Neural progenitor cell (in vitro differentiated cells): Measurements from ENCODE around the gene C15orf62. TPM values are rescaled to one million over a fixed set of nuclear protein-coding genes. Genes with fewer than 3 reads are reported as not detected.

Source experiments
- DNase-seq: peaks from one replicate; pipeline ENCODE4 v3.0.0-alpha.2; 2016; ENCODE audit warnings: low spot score
- H2AFZ ChIP-seq: fragments of 200-600 bp; sonication (generic); replicated peaks from 2 replicates; pipeline ENCODE4 v1.6.1; 2016; ENCODE audit warnings: antibody characterized with exemption
- H3F3A ChIP-seq: fragments of 200-600 bp; sonication (generic); 2 replicates; pipeline ENCODE4 v1.6.1; 2016; ENCODE audit warnings: antibody characterized with exemption, low read depth
- H3K27ac ChIP-seq: fragments of 200-600 bp; sonication (generic); 2 replicates; pipeline ENCODE4 v1.5.1; 2016; ENCODE audit warnings: mild to moderate bottlenecking
- H3K27me3 ChIP-seq: fragments of 200-600 bp; sonication (generic); 2 replicates; pipeline ENCODE4 v1.6.1; 2016; ENCODE audit warnings: mild to moderate bottlenecking, moderate library complexity
- H3K36me3 ChIP-seq: fragments of 200-600 bp; sonication (generic); 2 replicates; pipeline ENCODE4 v1.5.1; 2016
- H3K4me1 ChIP-seq: fragments of 200-600 bp; sonication (generic); 2 replicates; pipeline ENCODE4 v1.6.1; 2016; ENCODE audit warnings: mixed run types
- H3K4me2 ChIP-seq: fragments of 200-600 bp; sonication (generic); 2 replicates; pipeline ENCODE4 v1.6.1; 2016
- H3K4me3 ChIP-seq: fragments of 200-600 bp; sonication (generic); 2 replicates; pipeline ENCODE4 v1.5.1; 2016
- H3K79me2 ChIP-seq: fragments of 200-600 bp; sonication (generic); 2 replicates; pipeline ENCODE4 v1.6.1; 2016; ENCODE audit warnings: low read depth
- H3K9ac ChIP-seq: fragments of 200-600 bp; sonication (generic); 2 replicates; pipeline ENCODE4 v1.6.1; 2016
- H3K9me3 ChIP-seq: fragments of 200-600 bp; sonication (generic); 2 replicates; pipeline ENCODE4 v1.5.1; 2016; ENCODE audit warnings: low read depth
- H4K20me1 ChIP-seq: fragments of 200-600 bp; sonication (generic); 2 replicates; pipeline ENCODE4 v1.6.1; 2016; ENCODE audit warnings: low read depth
- H3K27ac Mint-ChIP-seq: 3 replicates; pipeline ENCODE4 v1.8.0; 2021; ENCODE audit warnings: mixed read lengths
- H3K27me3 Mint-ChIP-seq: 2 replicates; pipeline ENCODE4 v1.8.0; 2022; ENCODE audit warnings: low read depth, mild to moderate bottlenecking, inconsistent platforms, moderate library complexity, mixed read lengths; ENCODE audit not compliant: insufficient read depth
- H3K36me3 Mint-ChIP-seq: 3 replicates; pipeline ENCODE4 v1.8.0; 2021; ENCODE audit warnings: mixed read lengths
- H3K4me1 Mint-ChIP-seq: 3 replicates; pipeline ENCODE4 v1.8.0; 2021; ENCODE audit warnings: mixed read lengths
- H3K4me3 Mint-ChIP-seq: 3 replicates; pipeline ENCODE4 v1.8.0; 2021; ENCODE audit warnings: mild to moderate bottlenecking, moderate library complexity, mixed read lengths
- H3K9me3 Mint-ChIP-seq: 3 replicates; pipeline ENCODE4 v1.8.0; 2020; ENCODE audit warnings: mixed read lengths
- CTCF ChIP-seq: fragments of 200-600 bp; sonication (generic); IDR thresholded peaks from 2 replicates; pipeline ENCODE4 v1.5.1; 2017; ENCODE audit warnings: antibody characterized with exemption, mild to moderate bottlenecking
- EZH2 ChIP-seq: fragments of 200-600 bp; sonication (generic); IDR thresholded peaks from 2 replicates; pipeline ENCODE4 v1.6.1; 2017; ENCODE audit warnings: antibody characterized with exemption, mild to moderate bottlenecking, moderate library complexity
- EZH2phosphoT487 ChIP-seq: fragments of 200-600 bp; sonication (generic); IDR thresholded peaks from 2 replicates; pipeline ENCODE4 v1.6.1; 2017; ENCODE audit warnings: antibody characterized with exemption
- total RNA-seq: library from RNA; depleted of rRNA; stranded (reverse); fragments of >200 nt; gene quantifications from 2 replicates; pipeline ENCODE4 v1.2.3, GENCODE V29; 2015; ENCODE audit warnings: low replicate concordance

C15orf62 gene
- total RNA-seq, 1 donor from 2014 or later: not detected

DNA sequence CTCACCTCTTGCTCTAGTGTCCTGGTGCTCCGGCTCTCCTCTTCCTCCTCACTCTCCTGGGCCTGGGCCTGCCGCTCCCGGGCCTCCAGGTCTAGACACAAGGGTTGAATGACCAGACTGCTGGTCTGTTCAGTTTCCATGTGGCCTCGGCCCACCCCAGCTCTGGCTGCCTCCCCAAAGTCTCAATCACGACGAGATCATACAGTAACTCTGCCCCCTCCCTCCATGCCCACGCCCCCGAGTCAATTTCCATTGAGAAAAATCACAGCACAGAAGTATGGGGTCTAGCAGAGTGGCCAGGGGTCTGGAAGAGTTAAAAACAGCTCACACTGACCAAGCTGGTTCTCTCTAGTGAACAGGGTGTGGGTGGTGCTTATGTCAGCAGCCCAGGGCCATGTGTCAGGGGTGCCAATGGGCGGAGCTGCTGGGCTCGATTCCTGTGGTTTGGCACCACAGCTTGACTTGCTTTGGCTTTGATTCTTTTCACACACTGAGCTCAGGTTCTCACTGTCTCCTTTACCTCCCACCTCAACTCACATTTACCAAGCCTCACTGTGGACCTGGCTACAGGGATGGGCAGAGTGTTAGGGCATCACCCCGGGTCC is 6.9 kb downstream of the C15orf62 start:
- Histone ChIP-seq H4K20me1 (no peaks in the 10 kb centered on the region), H3K36me3 (no peaks in the 10 kb centered on the region), H3K27ac (no peak overlapping the region), H3K27me3 (no peaks in the 10 kb centered on the region), H3F3A (no peaks in the 10 kb centered on the region), H3K9ac (no peak overlapping the region), H3K79me2 (no peaks in the 10 kb centered on the region), H2AFZ (no peak overlapping the region), H3K9me3 (no peaks in the 10 kb centered on the region), H3K4me2 (no peak overlapping the region), H3K4me1 (no peaks in the 10 kb centered on the region), H3K4me3 (no peak overlapping the region)
- TF ChIP-seq EZH2 (no peak), EZH2phosphoT487 (no peak), CTCF (no peak)
- H3K4me1 Mint-ChIP-seq: no peaks in the 10 kb centered on the region
- H3K4me3 Mint-ChIP-seq: no peak overlapping the region
- DNase-seq: no peak
- H3K36me3 Mint-ChIP-seq: peaks cover 25% of the 10 kb centered on the region
- peak overlapping the region; percentile 7 for H3K27ac Mint-ChIP-seq
- no peaks in the 10 kb centered on the region for H3K9me3 Mint-ChIP-seq
- H3K27me3 Mint-ChIP-seq: no peaks in the 10 kb centered on the region

- Histone ChIP-seq H3K27me3 (no peaks in the 10 kb centered on the region), H3F3A (peaks cover 3% of the 10 kb centered on the region), H3K4me1 (peaks cover 5% of the 10 kb centered on the region), H3K4me3 (no peak overlapping the region), H2AFZ (no peak overlapping the region), H3K9me3 (no peaks in the 10 kb centered on the region), H4K20me1 (peaks cover 15% of the 10 kb centered on the region), H3K27ac (no peak overlapping the region), H3K79me2 (no peaks in the 10 kb centered on the region), H3K9ac (no peak overlapping the region), H3K36me3 (no peaks in the 10 kb centered on the region), H3K4me2 (no peak overlapping the region)
- TF ChIP-seq EZH2phosphoT487: no peak
- no peak for TF ChIP-seq EZH2
- TF ChIP-seq CTCF: peak; percentile 61
- H3K4me3 Mint-ChIP-seq: no peak overlapping the region
- no peaks in the 10 kb centered on the region for H3K9me3 Mint-ChIP-seq
- no peaks in the 10 kb centered on the region for H3K27me3 Mint-ChIP-seq
- peak; percentile 79 for DNase-seq
- peaks cover 11% of the 10 kb centered on the region for H3K36me3 Mint-ChIP-seq
- H3K27ac Mint-ChIP-seq: no peak overlapping the region
- no peaks in the 10 kb centered on the region for H3K4me1 Mint-ChIP-seq
These were observed 12.9 kb downstream of the C15orf62 start for GRCh38 chr15:40782609-40783227.

DNA sequence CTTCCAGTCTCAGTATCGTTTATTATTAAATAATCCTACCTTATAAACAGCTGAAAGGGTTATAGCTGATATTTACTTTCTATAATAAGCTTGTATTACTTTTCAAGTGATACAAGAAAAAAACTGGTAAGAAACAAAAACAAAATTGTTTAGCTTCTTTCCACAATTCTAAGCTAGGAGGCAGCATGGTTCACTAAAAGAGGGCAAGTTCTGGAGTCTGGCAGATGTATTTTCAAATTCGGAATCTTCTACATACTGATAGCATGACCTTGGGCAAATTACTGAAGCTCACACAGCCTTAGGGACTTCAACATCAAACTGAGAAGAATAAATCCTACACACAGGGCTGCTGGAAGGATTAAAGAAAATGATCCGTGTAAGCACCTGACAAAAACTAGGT is 15.4 kb downstream of the C15orf62 start:
- H3F3A ChIP-seq: peaks cover 9% of the 10 kb centered on the region
- H3K9ac ChIP-seq: no peak overlapping the region
- H3K27me3 ChIP-seq: no peaks in the 10 kb centered on the region
- H2AFZ ChIP-seq: no peak overlapping the region
- no peaks in the 10 kb centered on the region for H3K27me3 Mint-ChIP-seq
- peaks cover 18% of the 10 kb centered on the region for H3K4me1 ChIP-seq
- no peak overlapping the region for H3K4me3 Mint-ChIP-seq
- TF ChIP-seq EZH2: no peak
- TF ChIP-seq EZH2phosphoT487: no peak
- no peak for TF ChIP-seq CTCF
- H3K79me2 ChIP-seq: no peaks in the 10 kb centered on the region
- H4K20me1 ChIP-seq: peaks cover 25% of the 10 kb centered on the region
- H3K9me3 ChIP-seq: no peaks in the 10 kb centered on the region
- peaks cover 8% of the 10 kb centered on the region for H3K4me1 Mint-ChIP-seq
- H3K4me2 ChIP-seq: no peak overlapping the region
- no peak overlapping the region for H3K4me3 ChIP-seq
- no peaks in the 10 kb centered on the region for H3K9me3 Mint-ChIP-seq
- H3K36me3 ChIP-seq: no peaks in the 10 kb centered on the region
- H3K27ac Mint-ChIP-seq: no peak overlapping the region
- no peak overlapping the region for H3K27ac ChIP-seq
- peaks cover 5% of the 10 kb centered on the region for H3K36me3 Mint-ChIP-seq
- no peak for DNase-seq
